Measurements from ENCODE around the gene MRPL21. TPM values are rescaled to one million over a fixed set of nuclear protein-coding genes. Genes with fewer than 3 reads are reported as not detected.

MRPL21 gene
- 58.0 TPM for total RNA-seq
- long read RNA-seq, transcript MRPL21-201 (7 exons, 683 nt): major isoform, 55 of 66 reads
- long read RNA-seq, transcript MRPL21-202 (7 exons, 662 nt): minor isoform, 5 of 66 reads
- long read RNA-seq, partial matches to known transcripts: 4 of 66 reads
- long read RNA-seq, other reads (novel, unspliced or antisense): 0 of 66 reads

DNA sequence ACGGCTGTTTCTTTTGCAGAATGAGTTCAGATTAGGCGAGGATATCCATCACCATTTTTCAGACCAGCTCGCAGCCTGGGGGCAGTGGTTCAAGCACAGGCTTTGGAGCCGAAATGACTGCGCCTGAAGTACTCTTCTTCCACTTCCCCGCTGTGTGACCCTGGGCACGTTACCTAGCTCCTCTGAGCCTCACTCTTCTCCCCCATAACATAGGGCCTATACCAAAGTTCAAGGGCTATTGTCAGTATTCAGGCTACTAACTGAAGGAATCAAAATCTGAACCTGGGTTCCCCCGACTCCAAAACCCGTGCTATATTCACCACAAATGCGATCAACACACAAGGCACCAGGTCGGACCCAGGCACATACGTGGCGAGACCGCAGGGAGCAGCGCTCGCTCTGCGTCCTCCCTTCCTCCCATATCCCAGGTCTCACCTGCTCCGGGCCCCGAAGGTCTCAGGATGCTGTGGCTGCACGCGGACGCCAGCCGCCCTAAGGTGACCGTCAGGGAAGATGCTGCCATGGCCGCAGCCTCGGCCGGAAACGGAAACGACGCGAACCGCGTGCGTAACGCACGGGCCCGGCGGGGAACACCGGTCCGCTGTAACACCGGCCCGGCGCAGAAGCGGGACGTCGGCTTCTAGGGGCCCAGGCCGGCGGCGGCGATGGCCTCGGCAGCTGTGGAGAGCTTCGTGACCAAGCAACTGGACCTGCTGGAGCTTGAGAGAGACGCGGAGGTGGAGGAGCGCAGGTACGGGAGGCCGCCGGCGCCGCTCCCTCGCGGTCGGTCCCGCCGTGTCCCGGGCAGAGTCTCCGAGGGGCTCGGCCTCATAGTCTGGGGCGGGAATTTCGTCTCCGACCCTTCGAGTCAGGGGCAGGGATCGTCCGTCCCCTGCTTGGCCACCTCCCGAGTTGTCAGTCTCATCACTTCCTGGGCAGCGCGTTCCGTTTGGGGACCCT lies at the start of gene MRPL21, which contains the start of gene IGHMBP2:
MRPL21 (minus strand) TSS at position 545 of the 960 bp plus-strand sequence; CDS start at position 523, 22 bp downstream.
IGHMBP2 (plus strand) TSS at position 604 of the 960 bp plus-strand sequence; CDS start at position 666, 62 bp downstream.
- intact Hi-C loops (cut with DNase I): loop anchor here (5.0 to 10.0 kb wide), 5 partner anchors 61 to 771 kb away; partner anchors contain the start of genes CCND1, CPT1A, LTO1 and TPCN2
- DNase-seq (ENCODE audit: low spot score): peak; percentile 96

DNA sequence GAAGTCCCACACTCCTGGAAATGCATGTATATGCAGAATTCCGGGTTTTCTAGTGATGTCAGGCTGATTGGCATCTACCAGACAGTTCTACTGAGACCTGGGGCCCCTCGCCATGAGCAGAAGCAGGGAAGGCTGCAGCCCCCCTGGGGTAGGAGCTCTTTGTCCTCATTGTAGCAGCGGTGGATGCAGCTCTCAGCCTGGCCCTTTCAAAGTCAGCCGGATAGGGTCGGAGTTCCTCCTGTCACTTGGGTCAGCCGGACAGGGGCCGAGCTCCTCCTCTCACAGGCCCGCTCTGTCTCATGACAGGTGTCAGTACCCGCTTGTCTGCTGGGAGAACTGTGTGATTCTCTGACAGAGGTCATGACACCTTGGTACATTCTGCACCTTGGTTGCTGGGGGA lies 47.1 kb upstream of the MRPL21 start:
- intact Hi-C loops (cut with DNase I): no loop called here
- no peak for DNase-seq (ENCODE audit: low spot score)

DNA sequence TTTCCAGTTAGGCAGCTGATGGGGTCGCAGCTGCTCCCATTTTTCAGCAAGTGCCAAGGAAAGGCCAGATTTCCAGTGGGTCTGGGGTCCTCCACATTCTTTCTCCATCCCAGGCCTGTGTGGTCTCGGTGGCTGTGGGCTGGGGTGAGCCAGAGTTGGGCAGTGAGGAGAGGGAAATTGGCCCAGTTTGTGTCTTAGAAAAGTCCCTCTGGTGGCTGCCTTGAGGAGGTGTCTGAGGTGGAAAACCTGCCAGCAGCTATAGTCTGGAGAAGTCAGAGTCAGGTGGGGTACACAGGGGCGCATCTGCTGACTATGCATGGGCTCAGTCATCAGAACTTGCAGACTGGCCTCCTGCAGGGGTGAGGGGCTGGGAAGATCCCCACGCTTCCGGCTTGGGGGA lies 46.6 kb upstream of the MRPL21 start:
- intact Hi-C loops (cut with DNase I): no loop called here
- no peak for DNase-seq (ENCODE audit: low spot score)

DNA sequence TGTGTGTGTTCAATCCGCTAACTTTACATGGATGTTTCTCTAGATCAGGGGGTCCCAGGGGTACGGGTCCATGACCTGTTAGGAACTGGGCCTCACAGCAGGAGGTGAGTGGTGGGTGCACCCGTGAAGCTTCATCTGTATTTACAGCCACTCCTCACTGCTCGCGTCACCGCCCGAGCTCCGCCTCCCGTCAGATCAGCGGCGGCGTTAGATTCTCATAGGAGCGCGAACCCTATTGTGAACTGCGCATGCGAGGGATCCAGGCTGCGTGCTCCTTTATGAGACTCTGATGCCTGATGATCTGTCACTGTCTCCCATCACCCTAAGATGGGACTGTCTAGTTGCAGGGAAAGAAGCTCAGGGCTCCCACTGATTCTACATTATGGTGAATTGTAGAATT lies 45.3 kb upstream of the MRPL21 start:
- no peak for DNase-seq (ENCODE audit: low spot score)
- intact Hi-C loops (cut with DNase I): no loop called here

DNA sequence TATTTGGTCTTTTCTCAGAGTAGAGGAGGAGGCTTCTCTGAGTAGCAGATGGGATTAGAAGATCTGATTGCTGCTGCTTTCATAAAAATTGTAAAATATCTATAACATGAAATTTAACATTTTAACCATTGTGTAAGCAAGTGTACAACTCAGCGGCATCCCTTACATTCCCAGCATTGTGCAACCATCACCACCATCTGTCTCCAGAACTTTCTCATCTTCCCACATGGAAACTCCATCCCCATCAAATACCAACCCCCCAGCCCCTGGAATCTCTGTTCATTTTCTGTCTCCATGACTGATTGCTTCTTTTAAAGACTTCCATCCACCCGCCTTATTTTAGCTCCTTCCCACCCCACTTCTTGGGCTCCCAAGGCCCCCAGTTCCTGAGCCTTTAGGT lies 44.9 kb upstream of the MRPL21 start:
- no peak for DNase-seq (ENCODE audit: low spot score)
- intact Hi-C loops (cut with DNase I): no loop called here

DNA sequence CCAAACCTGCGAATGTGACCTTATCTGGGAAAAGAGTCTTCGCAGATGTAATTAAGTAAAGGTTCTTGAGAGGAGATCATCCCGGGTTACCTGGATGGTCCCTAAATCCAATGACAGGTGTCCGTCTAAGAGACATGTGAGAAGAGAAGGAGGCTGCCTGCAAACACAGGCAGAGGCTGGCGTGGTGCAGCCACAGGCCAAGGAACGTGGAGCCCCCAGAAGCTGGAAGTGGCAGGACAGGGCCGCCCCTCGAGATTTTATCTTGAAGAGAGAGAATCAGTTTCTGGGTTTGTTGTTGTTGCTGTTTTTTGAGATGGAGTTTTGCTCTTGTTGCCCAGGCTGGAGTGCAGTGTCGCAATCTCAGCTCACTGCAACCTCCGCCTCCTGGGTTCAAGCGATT lies 43.5 kb upstream of the MRPL21 start:
- intact Hi-C loops (cut with DNase I): no loop called here
- DNase-seq (ENCODE audit: low spot score): no peak

DNA sequence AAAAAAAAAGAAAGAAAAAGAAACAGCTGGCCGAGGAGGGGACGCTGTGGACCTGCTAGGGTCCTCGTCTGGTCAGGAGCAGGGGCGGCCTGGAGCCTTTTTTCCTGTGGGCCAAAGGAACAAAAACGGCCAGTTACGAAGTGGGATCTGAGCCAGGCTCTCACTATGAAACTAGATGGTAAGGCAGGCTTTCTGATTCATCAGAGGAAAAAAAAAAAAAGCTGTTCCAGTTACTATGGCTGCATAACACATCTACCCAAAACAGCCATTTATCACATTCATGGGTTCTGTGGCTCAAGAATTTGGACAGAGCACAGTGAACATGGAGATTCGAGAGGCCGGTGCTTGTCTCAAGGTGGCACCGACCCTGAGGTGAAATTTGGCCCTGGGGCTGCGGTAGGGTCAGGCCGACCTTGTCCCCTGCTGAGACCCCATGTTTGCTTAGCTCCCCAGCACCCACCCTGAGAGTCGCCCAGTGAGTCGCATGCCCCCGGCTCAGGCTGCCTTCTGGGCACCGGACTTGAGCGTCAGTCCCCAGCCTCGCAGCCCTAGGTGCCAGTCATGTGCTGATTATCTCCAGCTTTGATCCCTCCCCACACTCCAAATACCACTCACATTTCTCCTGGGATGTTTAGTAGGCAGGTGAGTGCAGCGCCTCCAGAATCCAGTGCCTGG lies 42.9 kb upstream of the MRPL21 start:
- DNase-seq (ENCODE audit: low spot score): no peak
- intact Hi-C loops (cut with DNase I): no loop called here

DNA sequence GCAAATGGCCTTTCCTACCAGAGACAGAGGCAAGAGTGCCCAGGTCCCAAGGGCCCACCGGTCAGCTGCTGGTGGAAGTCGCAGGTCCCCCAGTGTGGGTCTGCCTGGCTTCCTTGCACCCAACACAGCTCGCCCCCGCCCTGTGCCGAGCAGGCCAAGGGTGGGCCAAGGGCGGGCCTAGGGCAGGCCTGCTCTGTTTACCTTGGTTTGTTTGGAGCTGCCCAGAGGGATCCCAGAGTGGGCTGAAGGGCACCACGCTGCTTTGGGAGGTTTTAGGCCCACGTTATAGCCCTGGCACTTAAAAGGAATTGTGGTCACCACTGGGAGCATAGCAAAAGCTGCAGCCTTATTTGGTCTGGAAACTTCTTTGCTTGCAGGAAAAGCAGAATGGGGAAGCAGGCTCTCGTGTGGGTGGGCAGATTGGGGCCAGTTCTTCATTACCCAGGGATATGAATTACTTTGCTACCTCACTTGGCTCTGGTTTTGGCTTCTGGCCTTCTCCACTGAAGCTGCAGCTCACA lies 39.2 kb upstream of the MRPL21 start:
- no peak for DNase-seq (ENCODE audit: low spot score)
- intact Hi-C loops (cut with DNase I): no loop called here

DNA sequence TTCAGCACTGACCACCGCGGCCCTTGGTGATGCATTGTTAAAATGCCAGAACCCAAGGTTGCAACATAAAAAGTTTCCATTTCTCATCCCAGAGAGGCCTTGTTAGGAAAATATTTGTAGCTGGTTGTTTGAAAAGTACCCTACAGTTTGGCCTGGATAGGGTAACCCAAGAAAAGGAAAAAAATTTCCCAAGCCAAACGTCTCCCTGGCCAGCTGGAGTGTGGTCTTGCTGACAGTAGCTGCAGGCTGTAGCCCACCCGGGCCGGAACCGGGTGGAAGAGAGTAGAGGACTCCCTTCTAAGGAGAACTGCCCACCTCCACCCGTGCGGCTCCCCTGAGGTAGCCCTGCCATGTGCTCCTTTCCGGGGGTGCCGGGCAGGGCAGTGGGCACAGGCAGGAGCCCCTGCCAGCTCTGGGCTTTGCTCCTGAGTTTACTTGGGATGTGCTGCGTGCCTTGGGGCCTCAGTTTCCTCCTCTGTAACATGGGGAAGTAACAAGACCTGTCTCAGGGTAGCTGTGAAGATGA lies 38.5 kb upstream of the MRPL21 start:
- intact Hi-C loops (cut with DNase I): no loop called here
- no peak for DNase-seq (ENCODE audit: low spot score)

DNA sequence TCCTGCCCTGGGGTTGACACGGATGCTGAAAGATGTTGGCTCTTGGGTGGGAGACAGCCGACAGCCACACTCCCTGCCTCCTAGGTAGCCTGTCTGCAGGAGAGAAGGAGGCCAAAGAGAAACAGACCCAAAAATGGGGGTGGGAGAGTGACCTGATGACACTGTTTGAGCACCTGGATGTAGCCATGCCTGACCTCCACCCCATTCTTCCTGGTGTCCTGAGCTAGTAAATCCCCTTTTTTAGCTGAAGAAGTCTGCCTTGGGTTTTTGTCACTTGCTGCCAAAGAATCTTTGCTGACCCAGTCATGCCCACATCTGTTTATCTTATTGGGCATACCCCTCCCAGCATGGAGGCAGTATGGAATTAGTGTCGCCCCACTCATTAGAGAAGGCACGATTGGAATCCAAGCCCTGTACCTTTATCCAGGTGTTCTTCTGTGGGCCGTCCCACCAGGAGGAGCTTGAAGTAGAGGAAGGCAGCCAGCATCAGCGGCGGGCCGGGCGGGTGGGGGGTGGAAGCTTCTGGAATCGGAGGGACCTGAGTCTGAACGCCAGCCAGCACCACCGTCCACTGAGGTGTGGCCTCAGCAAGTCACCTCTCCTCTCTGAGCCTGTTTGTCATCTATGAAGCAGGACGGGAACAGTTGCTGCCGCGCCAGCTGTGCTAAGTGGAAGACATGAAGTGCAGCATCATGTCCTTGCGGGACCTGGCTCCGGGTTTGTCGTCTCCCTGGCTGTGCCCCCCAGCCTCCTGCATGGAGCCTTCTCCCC lies 37.9 kb upstream of the MRPL21 start:
- intact Hi-C loops (cut with DNase I): no loop called here
- DNase-seq (ENCODE audit: low spot score): no peak

DNA sequence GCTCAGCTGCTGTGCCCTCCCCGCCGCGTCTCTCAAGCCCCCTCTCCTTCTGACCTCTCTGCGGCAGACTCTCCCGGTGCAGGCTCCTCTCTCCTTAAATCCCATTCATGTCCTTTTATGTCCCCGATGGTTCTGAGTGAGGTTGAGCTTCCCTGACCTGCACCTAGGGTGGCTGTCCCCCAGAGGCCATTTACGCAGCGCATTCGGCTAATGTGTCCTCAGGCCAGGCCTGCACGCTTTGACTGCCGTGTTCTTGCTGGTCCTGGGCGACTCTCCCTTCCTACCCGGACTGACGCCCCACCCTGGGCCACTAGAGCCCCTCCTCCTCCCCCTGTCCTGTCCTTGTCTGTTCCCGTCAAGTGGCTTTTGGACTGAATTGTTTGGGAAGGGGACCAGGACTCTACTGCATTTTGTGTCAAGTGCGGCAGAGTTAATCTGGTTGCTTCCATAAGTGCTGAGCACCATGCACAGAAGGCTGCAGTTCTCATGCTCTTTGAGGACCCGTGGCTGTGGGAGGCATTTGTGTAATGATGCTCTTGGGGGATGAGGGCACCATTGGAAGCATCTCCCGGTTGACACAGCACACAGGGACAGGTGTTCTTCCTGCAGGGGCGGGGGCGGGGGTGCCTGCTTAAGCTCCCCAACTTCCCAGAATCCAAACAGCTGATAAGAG lies 37.2 kb upstream of the MRPL21 start:
- intact Hi-C loops (cut with DNase I): no loop called here
- no peak for DNase-seq (ENCODE audit: low spot score)

DNA sequence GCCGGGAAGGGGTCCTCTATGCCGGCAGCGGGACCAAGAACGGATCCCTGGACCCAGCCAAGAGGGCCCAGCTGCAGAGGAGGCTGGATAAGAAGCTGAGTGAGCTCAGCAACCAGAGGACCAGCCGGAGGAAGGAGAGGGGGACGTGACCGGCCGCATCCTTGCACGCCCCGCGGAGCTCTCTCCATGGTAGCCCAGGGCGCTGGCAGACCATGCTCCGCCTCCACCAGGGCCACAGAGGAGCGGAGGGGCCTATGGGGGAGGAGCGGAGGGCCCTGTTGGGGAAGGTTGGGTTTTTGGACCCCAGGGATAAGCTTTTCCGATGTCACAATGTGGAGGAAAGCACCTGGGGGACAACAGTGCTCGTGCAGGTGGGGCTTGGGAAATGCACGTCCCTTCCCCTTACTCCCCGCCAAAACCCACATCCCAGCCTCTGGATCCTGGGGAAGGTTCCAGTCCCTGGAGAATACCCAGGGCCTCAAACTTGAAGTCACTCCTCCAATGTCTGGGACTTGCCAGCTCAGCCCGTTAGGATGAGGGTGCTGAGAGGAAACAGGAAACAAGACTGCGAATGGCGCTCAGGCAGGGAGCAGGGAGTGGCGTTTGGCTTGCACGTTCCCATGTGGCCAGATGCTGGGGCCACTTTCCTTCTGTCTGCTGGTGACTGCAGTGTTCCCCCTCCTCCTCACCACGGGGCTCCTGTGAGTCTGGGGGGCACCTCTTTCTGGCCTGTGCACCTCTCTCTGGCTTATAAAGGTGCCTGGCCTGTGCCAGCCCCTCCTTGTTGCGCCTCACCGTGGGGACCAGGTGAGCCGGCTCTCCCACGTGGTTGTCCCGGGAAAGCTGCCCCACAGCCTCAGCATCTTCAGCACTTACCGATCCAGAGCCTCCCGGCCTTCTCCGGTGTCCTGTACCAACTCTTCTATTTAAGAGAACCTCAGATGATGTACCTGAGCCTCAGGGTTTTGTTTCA lies 36.2 kb upstream of the MRPL21 start:
- intact Hi-C loops (cut with DNase I): no loop called here
- no peak for DNase-seq (ENCODE audit: low spot score)

DNA sequence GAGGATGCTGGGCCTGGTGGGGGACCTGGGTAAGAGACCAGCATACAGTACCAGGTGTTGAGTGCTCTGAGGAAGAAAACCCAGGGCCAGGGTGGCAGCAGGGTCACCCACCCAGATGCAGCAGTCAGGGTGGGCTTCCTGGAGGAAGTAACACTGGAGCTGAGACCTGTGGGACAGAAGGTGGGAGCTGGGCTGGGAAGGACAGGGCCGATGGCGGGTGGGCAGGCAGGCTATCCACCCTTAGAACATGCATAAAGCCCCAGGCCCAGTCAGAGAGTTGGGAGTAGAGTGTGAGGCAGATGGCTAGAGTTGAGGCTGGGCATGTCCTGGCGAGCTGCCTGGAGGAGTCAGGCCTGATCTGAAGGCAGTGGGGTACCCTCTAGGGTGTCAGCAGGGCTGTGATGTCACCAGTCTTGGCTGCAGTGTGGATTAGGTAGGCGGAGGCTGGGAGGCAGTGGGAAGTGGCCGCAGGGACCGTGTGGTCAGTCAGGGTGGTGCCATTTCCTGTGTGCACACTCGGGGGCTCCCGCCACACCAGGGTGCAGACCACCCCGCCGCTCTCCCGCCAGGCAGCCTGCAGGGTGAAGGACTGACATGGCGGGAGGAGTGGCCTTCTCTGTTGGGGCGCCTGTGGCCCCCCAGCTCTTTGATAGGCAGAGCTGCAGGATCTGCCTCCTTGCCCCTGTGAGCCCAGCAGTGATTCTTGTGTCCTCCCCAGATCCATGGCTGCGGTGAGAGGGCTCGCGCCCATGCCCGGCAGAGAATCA lies 35.4 kb upstream of the MRPL21 start:
- intact Hi-C loops (cut with DNase I): no loop called here
- no peak for DNase-seq (ENCODE audit: low spot score)

DNA sequence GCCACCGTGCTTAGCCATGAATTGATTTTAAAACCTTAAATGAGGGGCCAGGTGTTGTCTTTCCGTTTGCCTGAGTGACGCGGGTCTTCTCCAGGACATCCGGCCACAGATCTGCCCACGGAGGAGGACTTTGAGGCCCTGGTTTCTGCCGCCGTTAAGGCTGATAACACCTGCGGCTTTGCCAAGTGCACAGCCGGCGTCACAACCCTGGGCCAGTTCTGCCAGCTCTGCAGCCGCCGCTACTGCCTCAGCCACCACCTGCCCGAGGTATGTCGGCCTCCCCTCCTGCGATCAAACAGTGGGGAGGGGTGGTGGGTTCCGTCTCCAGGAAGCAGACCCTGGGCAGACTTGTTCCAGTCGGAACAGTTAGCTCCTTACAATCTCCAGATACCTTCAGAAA lies 34.5 kb upstream of the MRPL21 start:
- no peak for DNase-seq (ENCODE audit: low spot score)
- intact Hi-C loops (cut with DNase I): no loop called here

DNA sequence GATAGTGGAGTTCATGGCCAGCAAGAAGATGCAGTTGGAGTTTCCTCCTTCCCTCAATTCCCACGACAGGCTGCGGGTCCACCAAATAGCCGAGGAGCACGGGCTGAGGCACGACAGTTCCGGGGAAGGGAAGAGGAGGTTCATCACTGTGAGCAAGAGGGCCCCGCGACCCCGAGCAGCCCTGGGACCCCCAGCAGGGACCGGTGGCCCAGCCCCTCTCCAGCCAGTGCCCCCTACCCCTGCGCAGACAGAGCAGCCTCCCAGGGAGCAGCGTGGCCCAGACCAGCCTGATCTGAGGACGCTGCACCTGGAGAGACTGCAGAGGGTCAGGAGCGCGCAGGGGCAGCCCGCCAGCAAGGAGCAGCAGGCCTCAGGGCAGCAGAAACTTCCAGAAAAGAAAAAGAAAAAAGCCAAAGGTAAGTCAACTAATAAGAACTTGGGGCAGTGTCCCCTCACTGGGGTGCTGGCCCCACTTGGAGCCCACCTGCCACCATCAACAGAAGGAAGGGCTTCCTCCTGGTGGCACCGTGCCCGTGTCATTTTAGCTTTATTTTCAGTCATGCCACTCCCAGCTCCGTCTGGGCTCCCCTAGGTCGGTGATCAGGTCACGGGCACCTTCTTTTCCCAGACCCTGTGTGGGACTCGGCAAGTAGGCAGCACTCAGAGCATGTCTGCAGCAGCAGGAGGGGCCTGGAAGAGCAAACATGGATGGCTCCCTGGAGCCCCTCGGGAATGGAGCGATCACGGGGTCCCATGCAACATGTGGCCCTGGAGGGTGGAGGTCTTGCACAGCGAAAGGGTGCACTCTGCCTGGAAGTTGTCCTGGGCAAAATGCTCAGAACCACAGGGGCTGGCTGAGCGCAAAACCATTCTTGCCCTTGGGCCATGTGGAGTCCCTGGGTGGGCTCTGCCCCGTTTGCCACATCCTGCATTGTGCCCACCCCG lies 33.3 kb upstream of the MRPL21 start:
- intact Hi-C loops (cut with DNase I): no loop called here
- DNase-seq (ENCODE audit: low spot score): no peak

DNA sequence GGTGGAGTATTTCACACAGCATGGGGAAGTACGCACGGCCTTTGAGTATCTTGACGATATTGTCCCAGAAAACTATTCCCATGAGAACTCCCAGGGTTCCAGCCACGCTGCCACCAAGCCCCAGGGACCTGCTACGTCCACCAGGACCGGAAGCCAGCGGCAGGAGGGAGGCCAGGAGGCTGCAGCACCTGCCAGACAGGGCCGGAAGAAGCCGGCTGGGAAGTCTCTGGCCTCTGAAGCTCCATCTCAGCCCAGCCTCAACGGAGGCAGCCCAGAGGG lies 32.7 kb upstream of the MRPL21 start:
- no peak for DNase-seq (ENCODE audit: low spot score)
- intact Hi-C loops (cut with DNase I): no loop called here
